Measurements from ENCODE around the gene ENPP7.

ENPP7 gene

GRCh38 chr17:79715098-79715942 lies 15.4 kb upstream of the ENPP7 start:
- Mint-ChIP-seq H3K9me3 (peaks cover 3% of the 10 kb centered on the region), H3K27ac (no peak overlapping the region), H3K27me3 (peaks cover 42% of the 10 kb centered on the region), H3K4me1 (peaks cover 6% of the 10 kb centered on the region), H3K4me3 (no peak overlapping the region), H3K36me3 (no peaks in the 10 kb centered on the region)
- no peak for ATAC-seq

- no peak overlapping the region for H3K27ac Mint-ChIP-seq
- no peak for ATAC-seq
- H3K4me1 Mint-ChIP-seq = peaks cover 6% of the 10 kb centered on the region
- H3K27me3 Mint-ChIP-seq = peaks cover 41% of the 10 kb centered on the region
- no peaks in the 10 kb centered on the region for H3K36me3 Mint-ChIP-seq
- H3K9me3 Mint-ChIP-seq = peaks cover 3% of the 10 kb centered on the region
- H3K4me3 Mint-ChIP-seq = no peak overlapping the region
Observed at GRCh38 chr17:79715943-79716797, 14.6 kb upstream of the ENPP7 start.

GRCh38 chr17:79720705-79721292 lies 9.9 kb upstream of the ENPP7 start:
- Mint-ChIP-seq H3K9me3 (peaks cover 3% of the 10 kb centered on the region), H3K36me3 (no peaks in the 10 kb centered on the region), H3K27me3 (peaks cover 1% of the 10 kb centered on the region), H3K4me3 (no peak overlapping the region), H3K27ac (no peak overlapping the region), H3K4me1 (no peaks in the 10 kb centered on the region)
- no peak for ATAC-seq

- Mint-ChIP-seq H3K27ac (no peak overlapping the region), H3K27me3 (no peaks in the 10 kb centered on the region), H3K9me3 (peaks cover 3% of the 10 kb centered on the region), H3K4me1 (no peaks in the 10 kb centered on the region), H3K36me3 (no peaks in the 10 kb centered on the region), H3K4me3 (no peak overlapping the region)
- no peak for ATAC-seq
Observed at GRCh38 chr17:79721993-79722671, 8.6 kb upstream of the ENPP7 start.

- Mint-ChIP-seq H3K9me3 (peaks cover 3% of the 10 kb centered on the region), H3K27ac (no peak overlapping the region), H3K27me3 (no peaks in the 10 kb centered on the region), H3K36me3 (no peaks in the 10 kb centered on the region), H3K4me3 (no peak overlapping the region), H3K4me1 (no peaks in the 10 kb centered on the region)
- no peak for ATAC-seq
Observed at GRCh38 chr17:79722787-79723186, 8.0 kb upstream of the ENPP7 start.

GRCh38 chr17:79728169-79728907 lies 2.4 kb upstream of the ENPP7 start:
- peak overlapping the region; percentile 86 for H3K27ac Mint-ChIP-seq
- peaks cover 8% of the 10 kb centered on the region for H3K36me3 Mint-ChIP-seq
- peaks cover 47% of the 10 kb centered on the region for H3K4me1 Mint-ChIP-seq
- H3K4me3 Mint-ChIP-seq = peak overlapping the region; percentile 86
- H3K9me3 Mint-ChIP-seq = no peaks in the 10 kb centered on the region
- no peaks in the 10 kb centered on the region for H3K27me3 Mint-ChIP-seq
- peak; percentile 71 for ATAC-seq

GRCh38 chr17:79728908-79729471 lies 1.8 kb upstream of the ENPP7 start:
- Mint-ChIP-seq H3K27ac (peak overlapping the region; percentile 86), H3K9me3 (no peaks in the 10 kb centered on the region), H3K27me3 (no peaks in the 10 kb centered on the region), H3K4me3 (peak overlapping the region; percentile 44), H3K4me1 (peaks cover 51% of the 10 kb centered on the region), H3K36me3 (peaks cover 8% of the 10 kb centered on the region)
- ATAC-seq = no peak

GRCh38 chr17:79729761-79730160 lies 982 bp upstream of the ENPP7 start:
- peak overlapping the region; percentile 86 for H3K27ac Mint-ChIP-seq
- no peaks in the 10 kb centered on the region for H3K9me3 Mint-ChIP-seq

GRCh38 chr17:79730437-79730768 lies 340 bp upstream of the ENPP7 start:
- Mint-ChIP-seq H3K4me3 (no peak overlapping the region), H3K36me3 (peaks cover 14% of the 10 kb centered on the region), H3K9me3 (no peaks in the 10 kb centered on the region), H3K27me3 (no peaks in the 10 kb centered on the region), H3K27ac (peak overlapping the region; percentile 86), H3K4me1 (peaks cover 51% of the 10 kb centered on the region)
- ATAC-seq = no peak

More at GRCh38 chr17:79729761-79730160, 982 bp upstream of the ENPP7 start:
- Mint-ChIP-seq H3K27me3 (no peaks in the 10 kb centered on the region), H3K4me1 (peaks cover 51% of the 10 kb centered on the region), H3K4me3 (no peak overlapping the region), H3K36me3 (peaks cover 10% of the 10 kb centered on the region)
- ATAC-seq = no peak

- Mint-ChIP-seq H3K27me3 (peaks cover 11% of the 10 kb centered on the region), H3K36me3 (peaks cover 19% of the 10 kb centered on the region), H3K27ac (peak overlapping the region; percentile 92), H3K4me1 (peaks cover 56% of the 10 kb centered on the region), H3K9me3 (no peaks in the 10 kb centered on the region), H3K4me3 (peak overlapping the region; percentile 78)
- ATAC-seq = peak; percentile 47
Observed at GRCh38 chr17:79732254-79732653, 1.5 kb downstream of the ENPP7 start.

GRCh38 chr17:79732804-79733691 lies 2.3 kb downstream of the ENPP7 start:
- peak; percentile 80 for ATAC-seq
- peaks cover 18% of the 10 kb centered on the region for H3K27me3 Mint-ChIP-seq

GRCh38 chr17:79733692-79734070 lies 2.9 kb downstream of the ENPP7 start:
- peak overlapping the region; percentile 92 for H3K27ac Mint-ChIP-seq
- H3K4me1 Mint-ChIP-seq = peaks cover 51% of the 10 kb centered on the region
- peaks cover 19% of the 10 kb centered on the region for H3K36me3 Mint-ChIP-seq
- no peak for ATAC-seq
- H3K9me3 Mint-ChIP-seq = no peaks in the 10 kb centered on the region
- H3K27me3 Mint-ChIP-seq = peaks cover 24% of the 10 kb centered on the region
- H3K4me3 Mint-ChIP-seq = peak overlapping the region; percentile 78

More at GRCh38 chr17:79732804-79733691, 2.3 kb downstream of the ENPP7 start:
- Mint-ChIP-seq H3K4me3 (peak overlapping the region; percentile 78), H3K36me3 (peaks cover 19% of the 10 kb centered on the region), H3K4me1 (peaks cover 56% of the 10 kb centered on the region), H3K27ac (peak overlapping the region; percentile 92), H3K9me3 (no peaks in the 10 kb centered on the region)

GRCh38 chr17:79735096-79735495 lies 4.4 kb downstream of the ENPP7 start:
- ATAC-seq = no peak
- Mint-ChIP-seq H3K27ac (no peak overlapping the region), H3K4me3 (no peak overlapping the region), H3K36me3 (peaks cover 11% of the 10 kb centered on the region), H3K9me3 (no peaks in the 10 kb centered on the region), H3K27me3 (peaks cover 38% of the 10 kb centered on the region), H3K4me1 (peaks cover 46% of the 10 kb centered on the region)

Data from stimulated activated memory B cell treated with anti-CD40 and anti-IgM and Interleukin-4, amounts not matched to agents 10 μg/mL and 1 μg/mL and 100 μg/mL, for 72 hours (primary cell).